ENCODE results near the gene ZNF784. TPM values are rescaled to one million over a fixed set of nuclear protein-coding genes. Genes with fewer than 3 reads are reported as not detected.

The ZNF784 gene, protein sequence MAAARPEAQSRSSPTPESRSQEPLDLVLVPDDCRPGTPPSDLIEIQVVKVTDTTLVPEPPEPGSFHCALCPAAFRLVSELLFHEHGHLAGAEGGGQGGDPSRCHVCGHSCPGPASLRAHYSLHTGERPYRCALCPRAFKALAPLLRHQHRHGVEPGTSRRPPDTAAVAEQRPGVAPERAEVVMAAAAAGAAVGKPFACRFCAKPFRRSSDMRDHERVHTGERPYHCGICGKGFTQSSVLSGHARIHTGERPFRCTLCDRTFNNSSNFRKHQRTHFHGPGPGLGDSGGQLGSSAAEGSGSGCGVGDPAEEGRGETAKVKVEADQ
- total RNA-seq: 9.7 TPM
- long read RNA-seq, transcript ZNF784-201 (2 exons, 2,021 nt): major isoform, 13 of 15 reads
- long read RNA-seq, partial matches to known transcripts: 2 of 15 reads
- long read RNA-seq, other reads (novel, unspliced or antisense): 0 of 15 reads

DNA sequence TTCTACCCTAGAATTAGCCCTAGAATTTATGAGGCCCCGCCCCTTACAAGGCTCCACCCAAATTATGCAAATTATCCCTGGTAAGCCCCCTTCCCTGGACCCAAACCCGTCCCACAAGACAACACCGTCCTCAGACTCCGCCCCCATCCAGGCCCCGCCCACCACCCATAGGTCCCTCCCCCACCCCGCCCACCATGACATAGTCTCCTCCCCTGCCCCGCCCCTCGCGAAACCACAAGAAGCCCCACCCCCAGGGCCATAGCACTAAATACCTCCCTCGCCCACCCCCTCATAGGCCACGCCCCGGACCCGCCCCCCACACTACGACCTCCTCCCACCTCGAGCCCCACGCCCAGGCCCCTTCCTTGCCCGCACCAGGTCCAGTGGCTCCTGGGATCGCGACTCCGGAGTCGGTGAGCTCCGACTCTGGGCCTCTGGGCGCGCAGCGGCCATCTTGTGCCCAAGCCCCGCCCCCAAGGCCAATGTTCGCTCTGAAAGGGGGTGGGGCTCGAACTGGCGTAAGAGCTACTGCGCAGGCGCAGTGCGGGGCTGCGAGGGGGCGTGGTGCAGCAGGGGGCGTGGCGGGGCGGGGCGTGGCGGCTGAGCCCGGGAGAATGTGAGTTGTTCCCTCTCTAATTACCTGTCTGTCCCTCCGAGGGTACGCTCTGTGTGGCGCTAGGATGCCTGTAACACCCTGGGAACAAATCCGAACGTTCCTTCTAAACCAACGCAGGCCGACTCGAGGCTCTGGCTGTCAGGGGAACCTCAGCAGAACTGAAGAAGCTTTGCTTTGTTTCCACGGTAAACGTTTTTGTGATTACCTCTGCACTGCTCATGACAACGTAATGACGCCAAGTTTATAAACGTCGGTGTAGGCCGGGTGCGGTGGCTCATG lies at the start of gene ZNF784:
TSS of gene ZNF784 (minus strand) at position 458 of the 895 bp plus-strand sequence. CDS start at position 453, 5 bp downstream.
- TF ChIP-seq, protein P1, sequence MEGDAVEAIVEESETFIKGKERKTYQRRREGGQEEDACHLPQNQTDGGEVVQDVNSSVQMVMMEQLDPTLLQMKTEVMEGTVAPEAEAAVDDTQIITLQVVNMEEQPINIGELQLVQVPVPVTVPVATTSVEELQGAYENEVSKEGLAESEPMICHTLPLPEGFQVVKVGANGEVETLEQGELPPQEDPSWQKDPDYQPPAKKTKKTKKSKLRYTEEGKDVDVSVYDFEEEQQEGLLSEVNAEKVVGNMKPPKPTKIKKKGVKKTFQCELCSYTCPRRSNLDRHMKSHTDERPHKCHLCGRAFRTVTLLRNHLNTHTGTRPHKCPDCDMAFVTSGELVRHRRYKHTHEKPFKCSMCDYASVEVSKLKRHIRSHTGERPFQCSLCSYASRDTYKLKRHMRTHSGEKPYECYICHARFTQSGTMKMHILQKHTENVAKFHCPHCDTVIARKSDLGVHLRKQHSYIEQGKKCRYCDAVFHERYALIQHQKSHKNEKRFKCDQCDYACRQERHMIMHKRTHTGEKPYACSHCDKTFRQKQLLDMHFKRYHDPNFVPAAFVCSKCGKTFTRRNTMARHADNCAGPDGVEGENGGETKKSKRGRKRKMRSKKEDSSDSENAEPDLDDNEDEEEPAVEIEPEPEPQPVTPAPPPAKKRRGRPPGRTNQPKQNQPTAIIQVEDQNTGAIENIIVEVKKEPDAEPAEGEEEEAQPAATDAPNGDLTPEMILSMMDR (IDR thresholded peaks at IDR 0.05): no peak
- H3K27me3 ChIP-seq: no peaks in the 10 kb centered on the region
- DNase-seq: peak; percentile 95
- peak; percentile 96 for ATAC-seq
- H3K4me1 ChIP-seq: peaks cover 23% of the 10 kb centered on the region
- peak within 1 kb of the TSS; percentile 53 for H3K4me3 ChIP-seq
- H3K36me3 ChIP-seq: no peaks in the 10 kb centered on the region
- H3K27ac ChIP-seq: peak within 1 kb of the TSS; percentile 83
- no peaks in the 10 kb centered on the region for H3K9me3 ChIP-seq
- intact Hi-C loops (cut with DNase I): no loop called here

DNA sequence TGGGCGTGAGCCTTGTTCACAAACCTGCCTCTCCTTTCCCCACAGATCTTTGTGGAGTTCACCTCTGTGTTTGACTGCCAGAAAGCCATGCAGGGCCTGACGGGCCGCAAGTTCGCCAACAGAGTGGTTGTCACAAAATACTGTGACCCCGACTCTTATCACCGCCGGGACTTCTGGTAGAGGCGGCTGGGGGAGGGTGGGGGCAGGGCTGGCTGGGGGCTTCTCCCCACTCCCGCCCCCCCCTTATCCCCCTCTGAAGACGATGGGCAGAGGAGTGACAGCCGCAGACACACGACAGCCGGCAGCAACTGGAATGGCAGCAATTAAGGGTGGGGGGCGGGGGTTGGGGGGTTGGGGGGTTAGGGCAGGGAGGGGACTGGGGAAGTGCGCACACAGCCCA lies 49.5 kb upstream of the ZNF784 start:
- intact Hi-C loops (cut with DNase I): no loop called here
- DNase-seq (no peak), ATAC-seq (no peak)
- Histone ChIP-seq H3K9me3 (no peaks in the 10 kb centered on the region), H3K36me3 (peaks cover 58% of the 10 kb centered on the region), H3K27ac (no peak overlapping the region), H3K4me1 (peaks cover 36% of the 10 kb centered on the region), H3K4me3 (no peak overlapping the region), H3K27me3 (no peaks in the 10 kb centered on the region)
- TF ChIP-seq, protein P1 (IDR thresholded peaks at IDR 0.05): no peak

DNA sequence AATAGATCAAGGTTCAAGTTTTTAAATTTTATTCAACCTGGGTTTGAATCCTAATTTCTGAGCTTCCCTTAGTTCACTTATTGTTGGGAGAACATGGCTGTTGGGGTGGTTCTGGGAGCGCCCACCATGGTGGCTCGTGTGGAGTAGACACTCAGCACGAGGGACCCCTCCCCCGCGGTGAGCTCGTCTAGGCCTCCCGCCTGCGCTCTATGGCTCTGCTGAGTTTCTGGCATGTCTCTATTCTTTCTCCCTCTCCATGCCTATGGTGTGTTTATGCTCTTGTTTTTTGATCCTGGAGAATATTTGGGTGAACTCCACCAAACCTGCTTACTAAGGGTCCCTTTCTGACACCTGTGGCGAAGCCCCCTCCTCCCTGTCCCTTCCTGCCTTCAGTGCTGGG lies 49.1 kb upstream of the ZNF784 start:
- TF ChIP-seq, protein P1 (IDR thresholded peaks at IDR 0.05): no peak
- no peak for ATAC-seq
- H3K36me3 ChIP-seq: peaks cover 58% of the 10 kb centered on the region
- H3K9me3 ChIP-seq: no peaks in the 10 kb centered on the region
- peaks cover 33% of the 10 kb centered on the region for H3K4me1 ChIP-seq
- intact Hi-C loops (cut with DNase I): no loop called here
- H3K4me3 ChIP-seq: no peak overlapping the region
- no peaks in the 10 kb centered on the region for H3K27me3 ChIP-seq
- DNase-seq: no peak
- H3K27ac ChIP-seq: no peak overlapping the region

DNA sequence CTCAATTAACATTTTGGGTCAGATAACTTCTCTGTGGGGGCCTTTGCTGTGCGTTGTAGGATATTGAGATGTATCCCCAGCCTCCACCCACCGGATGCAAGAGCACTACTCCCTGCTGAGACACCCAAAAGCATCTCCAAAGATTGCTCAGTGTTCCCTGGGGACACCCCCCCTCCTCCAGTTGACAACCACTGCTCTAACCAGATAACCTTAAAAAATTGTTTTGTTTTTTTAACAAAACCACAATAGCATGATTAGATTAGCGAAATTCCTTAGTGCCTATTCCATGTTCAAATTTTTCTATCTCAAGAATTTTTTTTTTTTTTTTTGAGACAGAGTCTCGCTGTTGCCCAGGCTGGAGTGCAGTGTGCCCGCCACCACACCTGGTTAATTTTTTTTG lies 48.1 kb upstream of the ZNF784 start:
- Histone ChIP-seq H3K4me3 (no peak overlapping the region), H3K9me3 (no peaks in the 10 kb centered on the region), H3K27ac (no peak overlapping the region), H3K4me1 (peaks cover 22% of the 10 kb centered on the region), H3K27me3 (no peaks in the 10 kb centered on the region), H3K36me3 (peaks cover 65% of the 10 kb centered on the region)
- DNase-seq (no peak), ATAC-seq (no peak)
- intact Hi-C loops (cut with DNase I): no loop called here
- TF ChIP-seq, protein P1 (IDR thresholded peaks at IDR 0.05): no peak

DNA sequence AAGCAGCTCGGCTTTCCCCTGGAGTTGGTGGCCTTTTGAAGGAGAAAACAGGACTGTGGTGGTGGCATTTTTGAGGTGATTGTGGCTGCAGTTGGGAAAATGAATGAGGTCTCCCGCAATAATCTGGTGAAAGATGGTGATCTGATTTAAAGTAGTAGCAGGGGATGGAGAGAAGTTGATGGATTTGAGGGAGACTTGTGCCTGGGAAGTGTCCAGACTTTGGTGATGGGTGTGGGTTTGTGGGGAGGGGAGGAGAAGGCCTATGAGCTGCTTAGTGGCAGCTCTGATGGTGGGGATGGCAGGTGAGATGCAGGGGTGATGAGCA lies 46.6 kb upstream of the ZNF784 start:
- H3K27me3 ChIP-seq: no peaks in the 10 kb centered on the region
- peaks cover 79% of the 10 kb centered on the region for H3K36me3 ChIP-seq
- TF ChIP-seq, protein P1 (IDR thresholded peaks at IDR 0.05): no peak
- H3K27ac ChIP-seq: no peak overlapping the region
- H3K4me3 ChIP-seq: no peak overlapping the region
- DNase-seq (no peak), ATAC-seq (no peak)
- intact Hi-C loops (cut with DNase I): no loop called here
- H3K4me1 ChIP-seq: peaks cover 8% of the 10 kb centered on the region
- no peaks in the 10 kb centered on the region for H3K9me3 ChIP-seq
